ENCODE data around the gene PTPN2. TPM values are rescaled to one million over a fixed set of nuclear protein-coding genes. Genes with fewer than 3 reads are reported as not detected.
"Not testable (repeated sequence)": the region's sequence is repeated elsewhere in the genome, so short reads cannot be mapped to it uniquely, and the experiment has no call there.

The PTPN2 gene
- total RNA-seq, 1 experiment from 2014 or later = 55.0 TPM

GRCh38 chr18:12906119-12906518, 22.1 kb upstream of the PTPN2 start:
- no TSS peak for BruUV-seq (replicated peaks)
- Histone ChIP-seq H3K27me3 (replicated peaks; ENCODE audit: control insufficient read depth, insufficient read depth, low read length) (no peaks in the 10 kb centered on the region), H3K4me3 (ENCODE audit: low read depth, low read length) (no peak overlapping the region), H3K4me1 (no peaks in the 10 kb centered on the region), H3K9me3 (no peaks in the 10 kb centered on the region), H3K36me3 (ENCODE audit: control insufficient read depth, insufficient read depth, low read length) (no peaks in the 10 kb centered on the region)
- no peaks in the 10 kb centered on the region for H3K9me3 Mint-ChIP-seq (ENCODE audit: unreplicated experiment)
- H3K27ac Mint-ChIP-seq (ENCODE audit: unreplicated experiment) = no peak overlapping the region
- no peak overlapping the region for H3K4me3 Mint-ChIP-seq (ENCODE audit: unreplicated experiment)
- no peaks in the 10 kb centered on the region for H3K27me3 Mint-ChIP-seq (ENCODE audit: insufficient read depth, unreplicated experiment)
- intact Hi-C loops (cut with micrococcal nuclease; ENCODE audit: unreplicated experiment) = no loop called here
- no peak for TF ChIP-seq CTCF (IDR thresholded peaks at IDR 0.05; ENCODE audit: insufficient read depth in 1 of 2, low read depth in 1 of 2, low read length in 1 of 2, severe bottlenecking in 1 of 2, unreplicated experiment in 1 of 2)
- CTCF ChIA-PET = no interaction called here
- POLR2A ChIA-PET = no interaction called here
- no peak for DNase-seq
- H3K4me1 Mint-ChIP-seq (ENCODE audit: low read depth, unreplicated experiment) = no peaks in the 10 kb centered on the region
- H3K36me3 Mint-ChIP-seq (ENCODE audit: insufficient read depth, unreplicated experiment) = no peaks in the 10 kb centered on the region

GRCh38 chr18:12904012-12904516, 20.0 kb upstream of the PTPN2 start:
- ChIA-PET POLR2A (no interaction called here), CTCF (no interaction called here)
- Mint-ChIP-seq H3K4me1 (ENCODE audit: low read depth, unreplicated experiment) (no peaks in the 10 kb centered on the region), H3K4me3 (ENCODE audit: unreplicated experiment) (no peak overlapping the region), H3K36me3 (ENCODE audit: insufficient read depth, unreplicated experiment) (no peaks in the 10 kb centered on the region), H3K27ac (ENCODE audit: unreplicated experiment) (no peak overlapping the region), H3K9me3 (ENCODE audit: unreplicated experiment) (no peaks in the 10 kb centered on the region), H3K27me3 (ENCODE audit: insufficient read depth, unreplicated experiment) (no peaks in the 10 kb centered on the region)
- no peak overlapping the region for H3K4me3 ChIP-seq (ENCODE audit: low read depth, low read length)
- H3K9me3 ChIP-seq = no peaks in the 10 kb centered on the region
- no peaks in the 10 kb centered on the region for H3K4me1 ChIP-seq
- DNase-seq = no peak
- no peaks in the 10 kb centered on the region for H3K36me3 ChIP-seq (ENCODE audit: control insufficient read depth, insufficient read depth, low read length)
- intact Hi-C loops (cut with micrococcal nuclease; ENCODE audit: unreplicated experiment) = no loop called here
- no TSS peak for BruUV-seq (replicated peaks)
- no peaks in the 10 kb centered on the region for H3K27me3 ChIP-seq (replicated peaks; ENCODE audit: control insufficient read depth, insufficient read depth, low read length)
- no peak for TF ChIP-seq CTCF (IDR thresholded peaks at IDR 0.05; ENCODE audit: insufficient read depth in 1 of 2, low read depth in 1 of 2, low read length in 1 of 2, severe bottlenecking in 1 of 2, unreplicated experiment in 1 of 2)

GRCh38 chr18:12901208-12901607, 17.2 kb upstream of the PTPN2 start:
- H3K4me1 ChIP-seq; H3K36me3 Mint-ChIP-seq (ENCODE audit: insufficient read depth, unreplicated experiment); H3K27ac Mint-ChIP-seq (ENCODE audit: unreplicated experiment); H3K9me3 Mint-ChIP-seq (ENCODE audit: unreplicated experiment); CTCF ChIA-PET; H3K9me3 ChIP-seq; intact Hi-C loops (cut with micrococcal nuclease; ENCODE audit: unreplicated experiment); H3K27me3 Mint-ChIP-seq (ENCODE audit: insufficient read depth, unreplicated experiment); H3K4me1 Mint-ChIP-seq (ENCODE audit: low read depth, unreplicated experiment); H3K4me3 Mint-ChIP-seq (ENCODE audit: unreplicated experiment); DNase-seq; POLR2A ChIA-PET; BruUV-seq (replicated peaks); H3K4me3 ChIP-seq (ENCODE audit: low read depth, low read length); H3K36me3 ChIP-seq (ENCODE audit: control insufficient read depth, insufficient read depth, low read length); H3K27me3 ChIP-seq (replicated peaks; ENCODE audit: control insufficient read depth, insufficient read depth, low read length): not testable (repeated sequence)

- H3K27me3 ChIP-seq (replicated peaks; ENCODE audit: control insufficient read depth, insufficient read depth, low read length); H3K4me1 Mint-ChIP-seq (ENCODE audit: low read depth, unreplicated experiment); H3K4me3 ChIP-seq (ENCODE audit: low read depth, low read length); H3K36me3 Mint-ChIP-seq (ENCODE audit: insufficient read depth, unreplicated experiment); H3K27me3 Mint-ChIP-seq (ENCODE audit: insufficient read depth, unreplicated experiment); H3K4me1 ChIP-seq; H3K9me3 ChIP-seq; intact Hi-C loops (cut with micrococcal nuclease; ENCODE audit: unreplicated experiment); H3K36me3 ChIP-seq (ENCODE audit: control insufficient read depth, insufficient read depth, low read length); H3K27ac Mint-ChIP-seq (ENCODE audit: unreplicated experiment); H3K4me3 Mint-ChIP-seq (ENCODE audit: unreplicated experiment); BruUV-seq (replicated peaks); H3K9me3 Mint-ChIP-seq (ENCODE audit: unreplicated experiment); DNase-seq; POLR2A ChIA-PET; CTCF ChIA-PET: not testable (repeated sequence)
Measured at GRCh38 chr18:12896784-12897333, 12.8 kb upstream of the PTPN2 start.
